BJ (cell line): ENCODE results near the gene TESK2. TPM values are rescaled to one million over a fixed set of nuclear protein-coding genes. Genes with fewer than 3 reads are reported as not detected.

Source experiments
- CTCF ChIA-PET: fragments of 350-600 bp; formaldehyde crosslinking; extraction: SDS; loops from one replicate; lab custom pipeline; 2021; ENCODE audit warnings: antibody characterized with exemption, inconsistent platforms; lab: Yijun Ruan, JAX
- POLR2A ChIA-PET: fragments of 300-600 bp; sonication (Branson Sonifier 250); formaldehyde crosslinking; extraction: SDS; loops from one replicate; lab custom pipeline; 2021; ENCODE audit warnings: antibody characterized with exemption; lab: Charles Lee
- DNase-seq: peaks from one replicate; pipeline ENCODE4 v3.0.0-alpha.2; 2011; ENCODE audit warnings: low read depth
- H3K27me3 ChIP-seq: 2 replicates; pipeline ENCODE4 v1.6.0; 2011; ENCODE audit warnings: low read length; ENCODE audit not compliant: control insufficient read depth, insufficient read depth
- H3K36me3 ChIP-seq: 2 replicates; pipeline ENCODE4 v1.5.1; 2011; ENCODE audit warnings: low read length; ENCODE audit not compliant: control insufficient read depth, insufficient read depth
- H3K4me3 ChIP-seq: 2 replicates; pipeline ENCODE4 v1.5.1; 2011; ENCODE audit warnings: low read depth, mild to moderate bottlenecking, control low read depth, low read length
- polyA plus RNA-seq: library from polyadenylated mRNA; depleted of rRNA; stranded (reverse); fragments of >200 nt; gene quantifications from 2 replicates; pipeline ENCODE4 v1.2.3, GENCODE V29; 2011
- TF ChIP-seq, protein P1 (sequence below): IDR thresholded peaks from 2 replicates; pipeline ENCODE4 v1.5.1; 2011; ENCODE audit warnings: low read depth, mild to moderate bottlenecking, control low read depth, inconsistent platforms, low read length, moderate library complexity; ENCODE audit not compliant: insufficient read depth

The TESK2 gene
- polyA plus RNA-seq, 1 experiment: 2.5 TPM

DNA sequence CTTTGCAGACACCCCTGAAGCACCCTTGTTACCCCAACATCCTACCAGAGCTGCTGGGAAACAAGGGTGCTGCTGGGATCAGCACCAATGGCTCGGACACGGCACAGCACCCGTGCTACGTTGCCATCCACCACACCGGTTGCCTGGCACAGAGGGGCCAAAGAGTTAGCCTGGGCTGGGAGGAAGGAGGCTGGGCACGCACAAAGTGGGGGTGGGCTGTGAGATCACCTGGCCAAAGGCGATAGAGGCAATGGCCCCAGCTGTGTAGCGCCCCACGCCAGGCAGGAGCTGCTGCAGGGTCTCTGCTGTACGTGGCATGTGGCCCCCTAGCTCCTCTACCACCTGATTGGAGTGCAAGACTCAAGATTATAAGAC, 158.6 kb downstream of the TESK2 start:
- H3K36me3 ChIP-seq: peaks cover 6% of the 10 kb centered on the region
- ChIA-PET CTCF (interaction anchor here (1.0 kb wide), 1 partner anchor 320 kb away, joined by 3 read pairs; the partner anchor contains the start of gene UROD), POLR2A (no interaction called here)
- no peak for DNase-seq
- TF ChIP-seq, protein P1, sequence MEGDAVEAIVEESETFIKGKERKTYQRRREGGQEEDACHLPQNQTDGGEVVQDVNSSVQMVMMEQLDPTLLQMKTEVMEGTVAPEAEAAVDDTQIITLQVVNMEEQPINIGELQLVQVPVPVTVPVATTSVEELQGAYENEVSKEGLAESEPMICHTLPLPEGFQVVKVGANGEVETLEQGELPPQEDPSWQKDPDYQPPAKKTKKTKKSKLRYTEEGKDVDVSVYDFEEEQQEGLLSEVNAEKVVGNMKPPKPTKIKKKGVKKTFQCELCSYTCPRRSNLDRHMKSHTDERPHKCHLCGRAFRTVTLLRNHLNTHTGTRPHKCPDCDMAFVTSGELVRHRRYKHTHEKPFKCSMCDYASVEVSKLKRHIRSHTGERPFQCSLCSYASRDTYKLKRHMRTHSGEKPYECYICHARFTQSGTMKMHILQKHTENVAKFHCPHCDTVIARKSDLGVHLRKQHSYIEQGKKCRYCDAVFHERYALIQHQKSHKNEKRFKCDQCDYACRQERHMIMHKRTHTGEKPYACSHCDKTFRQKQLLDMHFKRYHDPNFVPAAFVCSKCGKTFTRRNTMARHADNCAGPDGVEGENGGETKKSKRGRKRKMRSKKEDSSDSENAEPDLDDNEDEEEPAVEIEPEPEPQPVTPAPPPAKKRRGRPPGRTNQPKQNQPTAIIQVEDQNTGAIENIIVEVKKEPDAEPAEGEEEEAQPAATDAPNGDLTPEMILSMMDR: no peak
- H3K27me3 ChIP-seq: no peaks in the 10 kb centered on the region
- no peak overlapping the region for H3K4me3 ChIP-seq

DNA sequence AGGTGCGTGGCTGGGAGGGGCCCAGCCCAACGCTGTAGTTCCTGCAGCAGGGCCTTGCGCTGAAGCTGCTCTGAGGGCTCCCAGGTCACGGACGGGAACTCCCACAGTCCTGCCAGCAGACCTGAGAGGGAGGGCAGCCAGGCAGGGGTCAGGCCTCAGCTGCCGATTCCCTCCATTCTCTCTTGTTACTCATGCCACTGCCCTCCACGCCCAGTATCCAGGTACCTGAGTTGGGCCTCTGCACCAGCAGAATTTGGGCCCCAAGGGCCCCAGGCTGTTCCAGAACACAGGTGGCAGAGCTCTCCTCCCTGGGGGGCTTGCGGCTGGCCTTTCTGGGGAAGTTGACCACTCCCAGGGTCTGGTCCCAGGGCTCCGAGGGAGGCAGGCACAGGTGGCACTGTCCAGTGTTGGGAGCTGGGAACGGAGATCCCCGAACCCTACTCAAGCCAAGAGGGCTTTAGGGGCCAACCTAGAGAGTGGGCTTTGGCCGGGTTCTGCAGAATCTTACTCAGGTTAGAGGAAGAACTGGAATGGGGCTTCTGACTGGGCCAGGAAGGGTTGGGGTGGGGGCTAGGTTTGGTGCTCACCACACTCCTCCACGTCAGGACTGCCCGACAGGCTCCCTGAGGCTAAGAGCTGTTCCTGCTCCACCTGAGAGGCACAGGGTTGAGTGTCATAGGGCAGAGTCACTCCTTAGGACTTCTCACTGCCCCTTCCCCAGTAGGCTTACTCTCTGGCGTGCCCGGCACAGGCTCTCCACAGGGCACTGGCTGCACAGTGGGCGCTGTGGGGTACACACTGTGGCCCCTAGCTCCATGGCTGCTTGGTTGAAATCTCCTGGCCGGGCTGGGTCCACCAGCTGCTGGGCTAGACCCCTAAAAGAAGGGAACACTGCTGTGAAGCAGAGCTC, 159.3 kb downstream of the TESK2 start:
- no peak overlapping the region for H3K4me3 ChIP-seq
- H3K36me3 ChIP-seq: peaks cover 6% of the 10 kb centered on the region
- no peaks in the 10 kb centered on the region for H3K27me3 ChIP-seq
- TF ChIP-seq, protein P1: no peak
- ChIA-PET POLR2A (no interaction called here), CTCF (interaction anchor here (0.6 to 1.0 kb wide), 2 partner anchors 320 to 533 kb away, joined by 3 read pairs; partner anchors contain the start of gene UROD)
- DNase-seq: no peak

DNA sequence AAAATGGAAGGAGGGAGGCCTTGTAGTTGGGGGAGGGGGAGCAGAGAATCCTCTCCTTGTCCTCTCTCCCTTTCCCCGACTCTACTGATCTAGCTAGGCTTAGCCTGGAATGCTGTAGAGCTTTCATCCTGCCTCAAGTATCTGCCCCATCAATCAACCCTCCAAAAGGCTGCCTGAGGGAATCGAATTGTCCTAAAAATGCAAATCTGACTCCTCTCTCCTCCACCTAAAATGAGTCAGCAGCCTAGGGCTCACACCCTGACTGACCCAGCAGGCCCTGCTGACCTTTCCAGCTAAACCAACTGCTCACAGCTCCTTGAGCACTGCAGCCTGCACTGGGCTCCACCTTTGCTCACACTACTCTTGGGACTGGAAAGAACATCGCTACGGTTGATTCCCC, 161.5 kb downstream of the TESK2 start:
- H3K36me3 ChIP-seq: peaks cover 6% of the 10 kb centered on the region
- TF ChIP-seq, protein P1: no peak
- POLR2A ChIA-PET: no interaction called here
- DNase-seq: no peak
- H3K4me3 ChIP-seq: no peak overlapping the region
- CTCF ChIA-PET: interaction anchor here (0.5 kb wide), 1 partner anchor 20 kb away, joined by 4 read pairs; no protein-coding TSS in a partner anchor
- no peaks in the 10 kb centered on the region for H3K27me3 ChIP-seq

DNA sequence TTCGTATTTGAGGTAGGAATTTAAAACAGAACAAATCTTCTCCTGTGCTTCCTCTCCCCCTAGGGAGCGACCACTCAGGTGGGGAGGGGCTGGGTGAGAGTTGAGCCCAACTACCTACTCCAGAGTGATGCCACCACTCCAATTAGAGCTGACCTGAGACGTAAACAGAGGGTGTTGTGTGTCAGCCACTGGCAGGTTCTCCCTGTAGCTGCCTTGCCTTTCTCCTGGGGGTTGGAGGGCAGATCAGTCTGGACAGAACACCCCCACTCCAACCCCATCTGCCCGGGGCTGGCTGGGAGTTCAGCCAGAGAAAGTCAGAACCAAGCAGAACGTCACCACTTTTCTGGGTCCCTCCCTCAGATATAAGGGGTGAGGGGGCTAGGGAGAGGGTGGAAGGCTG, 162.3 kb downstream of the TESK2 start:
- Histone ChIP-seq H3K4me3 (no peak overlapping the region), H3K27me3 (no peaks in the 10 kb centered on the region), H3K36me3 (peaks cover 6% of the 10 kb centered on the region)
- DNase-seq: no peak
- ChIA-PET POLR2A (no interaction called here), CTCF (interaction anchor here (0.5 to 1.3 kb wide), 3 partner anchors 14 to 25 kb away, joined by 3 to 8 read pairs (median 4); no protein-coding TSS in a partner anchor)
- TF ChIP-seq, protein P1: no peak

DNA sequence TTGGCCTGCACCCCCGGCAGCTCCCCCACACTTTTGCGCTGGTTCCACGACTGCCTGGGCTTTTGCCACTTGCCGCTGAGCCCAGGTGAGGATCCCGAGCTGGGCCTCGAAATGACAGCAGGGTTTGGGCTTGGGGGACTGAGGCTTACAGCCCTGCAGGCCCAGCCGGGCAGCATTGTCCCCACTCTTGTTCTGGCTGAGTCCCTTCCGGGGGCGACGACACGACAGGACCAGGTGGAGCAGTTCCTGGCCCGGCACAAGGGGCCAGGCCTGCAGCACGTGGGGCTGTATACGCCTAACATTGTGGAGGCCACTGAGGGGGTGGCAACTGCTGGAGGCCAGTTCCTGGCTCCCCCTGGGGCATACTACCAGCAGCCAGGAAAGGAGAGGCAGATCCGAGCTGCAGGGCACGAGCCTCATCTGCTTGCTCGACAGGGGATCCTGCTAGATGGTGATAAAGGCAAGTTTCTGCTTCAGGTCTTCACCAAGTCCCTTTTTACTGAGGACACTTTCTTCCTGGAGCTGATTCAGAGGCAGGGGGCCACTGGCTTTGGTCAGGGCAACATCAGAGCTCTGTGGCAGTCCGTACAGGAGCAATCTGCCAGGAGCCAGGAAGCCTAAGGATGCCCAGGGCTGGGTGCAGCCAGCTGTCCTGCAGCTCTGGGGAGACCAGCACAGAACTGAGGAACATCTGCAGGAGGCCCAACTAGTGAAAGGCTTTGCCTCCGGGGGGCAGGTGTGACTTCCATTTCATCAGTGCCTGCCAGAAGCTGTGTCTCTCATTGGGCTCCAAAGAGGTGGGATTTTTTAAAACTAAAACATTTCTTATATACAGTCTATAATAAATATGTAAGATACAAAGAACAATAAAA, 163.1 kb downstream of the TESK2 start:
- TF ChIP-seq, protein P1: no peak
- H3K4me3 ChIP-seq: no peak overlapping the region
- H3K36me3 ChIP-seq: peaks cover 4% of the 10 kb centered on the region
- ChIA-PET POLR2A (no interaction called here), CTCF (interaction anchor here (1.2 to 1.6 kb wide), 5 partner anchors 8 to 180 kb away, joined by 3 to 8 read pairs (median 3); no protein-coding TSS in a partner anchor)
- no peak for DNase-seq
- no peaks in the 10 kb centered on the region for H3K27me3 ChIP-seq
